Measurements from ENCODE around the gene R3HCC1L.

DNA sequence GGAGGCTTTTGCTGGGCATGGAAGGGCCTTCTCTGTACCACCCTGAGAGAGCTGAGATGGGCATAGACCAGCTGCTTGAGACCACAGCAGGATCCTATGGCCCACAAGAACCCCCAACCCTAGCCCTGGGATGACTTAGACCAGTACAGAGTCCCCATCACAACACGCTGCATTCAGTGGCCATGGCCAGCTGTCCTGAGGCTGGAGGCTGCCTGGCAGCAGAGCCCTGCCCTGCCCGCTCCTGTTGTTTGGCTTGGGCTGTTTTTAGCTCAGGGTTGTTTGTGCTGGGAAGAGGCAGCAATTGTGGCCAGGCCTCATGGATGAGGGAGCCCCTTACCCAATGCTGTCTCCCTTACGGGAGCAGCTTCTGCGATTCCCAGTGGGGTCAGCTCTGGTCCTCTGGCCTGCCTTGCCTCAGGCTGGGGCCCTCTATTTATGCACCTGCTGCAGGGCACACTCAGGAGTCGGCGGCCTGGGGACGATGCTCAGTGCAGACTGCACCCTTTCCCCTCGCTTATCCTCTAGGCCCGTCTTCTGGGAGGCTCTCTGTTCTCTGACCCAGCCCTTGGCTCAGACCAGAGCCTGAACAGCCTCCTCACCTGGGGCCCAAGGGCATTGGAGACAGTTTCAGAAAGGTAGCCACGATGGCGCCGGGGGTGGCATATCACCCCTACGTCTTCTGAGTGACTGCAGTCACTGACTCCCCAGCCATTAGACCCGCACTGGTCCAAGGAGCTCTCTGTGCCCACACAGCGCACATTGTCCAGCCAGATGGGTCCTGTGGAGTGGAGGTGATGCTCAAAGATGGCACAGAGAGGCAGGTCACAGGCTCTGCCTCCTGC is 127.2 kb downstream of the R3HCC1L start:
- no peak for TF ChIP-seq CTCF (IDR thresholded peaks at IDR 0.05 in 2 of 3, conservative IDR thresholded peaks at IDR 0.05 in 1 of 3; ENCODE audit: control insufficient read depth in 2 of 3, extremely low read depth in 1 of 3, insufficient read depth in 1 of 3, low read depth in 3 of 3, low read length in 3 of 3)
- TF ChIP-seq POLR2A (IDR thresholded peaks at IDR 0.05; ENCODE audit: low read depth, low read length), result no peak
- no peak for TF ChIP-seq POLR2AphosphoS2 (IDR thresholded peaks at IDR 0.05; ENCODE audit: low read depth, low read length)
- TF ChIP-seq EP300 (IDR thresholded peaks at IDR 0.05; ENCODE audit: borderline replicate concordance in 1 of 2, control insufficient read depth in 1 of 2, low read depth in 2 of 2, low read length in 2 of 2), result no peak
- no peak for TF ChIP-seq IKZF1 (conservative IDR thresholded peaks at IDR 0.05)
- TF ChIP-seq RFX5 (IDR thresholded peaks at IDR 0.05; ENCODE audit: low read depth, low read length), result no peak
- no peak for TF ChIP-seq RELA (IDR thresholded peaks at IDR 0.05; ENCODE audit: borderline replicate concordance, partially characterized antibody)
- TF ChIP-seq CHD2 (IDR thresholded peaks at IDR 0.05; ENCODE audit: borderline replicate concordance, low read depth, low read length), result no peak
- TF ChIP-seq CEBPB (IDR thresholded peaks at IDR 0.05; ENCODE audit: borderline replicate concordance in 1 of 2, low read depth in 2 of 2, low read length in 2 of 2), result no peak
- TF ChIP-seq NR2C2 (IDR thresholded peaks at IDR 0.05; ENCODE audit: borderline replicate concordance, control insufficient read depth, insufficient read length, low read depth), result no peak
- no peak for TF ChIP-seq RCOR1 (conservative IDR thresholded peaks at IDR 0.05; ENCODE audit: low read depth, low read length)
